Pons (tissue), 1 donor: Measurements from ENCODE around the gene SURF4.

ENCODE experiments used
- DNase-seq: peaks from one replicate; pipeline ENCODE4 v3.0.0-alpha.2; 2016; ENCODE audit warnings: low spot score

The SURF4 gene

DNA sequence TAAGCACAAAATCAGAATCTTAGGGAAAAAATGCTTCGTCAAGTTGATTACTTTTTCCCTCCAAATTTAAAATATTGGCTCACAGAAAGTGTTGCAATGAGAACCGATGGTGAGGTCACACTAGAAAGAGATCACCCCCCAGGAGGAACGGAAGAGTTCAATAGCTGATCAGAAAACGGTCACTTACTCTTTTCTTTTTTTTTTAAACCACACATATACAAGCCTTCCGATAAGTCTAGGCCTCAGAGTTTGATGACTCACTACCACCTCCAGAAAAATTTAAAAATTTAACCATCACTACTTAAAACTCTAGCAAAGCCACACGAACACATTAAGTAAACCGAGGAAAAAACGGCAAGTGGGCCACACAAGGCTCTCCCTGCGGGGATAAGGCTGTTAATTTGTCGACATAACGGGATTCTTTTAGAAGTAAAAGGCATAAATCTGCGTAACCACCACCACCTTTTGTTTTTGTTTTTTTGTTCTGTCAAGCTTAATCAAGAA, 1.2 kb downstream of the SURF4 start:
- DNase-seq, result no peak

DNA sequence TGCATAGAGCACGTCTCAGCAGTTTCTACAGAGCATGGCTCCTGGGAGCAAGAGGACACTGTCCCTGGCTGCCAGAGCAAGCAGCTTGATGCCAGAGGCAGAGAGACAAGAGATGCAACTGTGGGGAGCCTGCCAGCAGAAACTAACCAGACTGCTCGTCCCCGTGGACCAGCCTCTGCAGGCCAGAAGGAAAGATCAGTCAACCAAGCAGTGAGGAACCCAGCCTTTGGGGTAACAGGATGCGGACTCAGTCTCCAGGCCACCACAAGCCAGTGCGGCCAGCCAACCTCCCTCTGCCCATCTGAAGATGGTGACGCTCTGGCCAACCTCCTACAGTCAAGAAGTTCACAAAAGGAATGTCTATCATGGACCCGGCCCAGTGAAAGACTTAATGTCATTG, 3.7 kb downstream of the SURF4 start:
- DNase-seq, result no peak

- no peak for DNase-seq
Measured at GRCh38 chr9:133371261-133371711, 4.6 kb downstream of the SURF4 start.

- DNase-seq, result no peak
Measured at GRCh38 chr9:133370685-133371084, 5.2 kb downstream of the SURF4 start.

DNA sequence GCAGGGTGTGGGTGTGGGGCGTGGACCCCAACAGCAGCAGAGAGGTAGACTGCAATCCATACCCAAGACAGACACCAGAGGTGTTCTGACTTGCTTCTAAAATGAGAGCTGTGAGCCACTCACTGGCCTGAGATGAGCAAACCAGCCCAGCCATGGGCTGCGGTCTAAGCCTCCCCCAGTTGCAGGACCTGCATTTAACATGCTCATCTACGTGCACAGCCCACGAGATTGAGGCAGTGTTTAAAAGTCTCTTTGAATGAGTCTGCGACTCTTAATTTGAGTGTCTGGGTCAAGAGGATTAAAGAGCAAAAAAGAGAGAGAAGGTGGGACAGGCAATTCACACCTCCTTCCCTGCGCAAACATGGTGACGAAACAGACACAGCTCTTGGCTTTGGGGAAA, 5.9 kb downstream of the SURF4 start:
- DNase-seq, result no peak

GRCh38 chr9:133369422-133369821, 6.4 kb downstream of the SURF4 start:
- no peak for DNase-seq

DNA sequence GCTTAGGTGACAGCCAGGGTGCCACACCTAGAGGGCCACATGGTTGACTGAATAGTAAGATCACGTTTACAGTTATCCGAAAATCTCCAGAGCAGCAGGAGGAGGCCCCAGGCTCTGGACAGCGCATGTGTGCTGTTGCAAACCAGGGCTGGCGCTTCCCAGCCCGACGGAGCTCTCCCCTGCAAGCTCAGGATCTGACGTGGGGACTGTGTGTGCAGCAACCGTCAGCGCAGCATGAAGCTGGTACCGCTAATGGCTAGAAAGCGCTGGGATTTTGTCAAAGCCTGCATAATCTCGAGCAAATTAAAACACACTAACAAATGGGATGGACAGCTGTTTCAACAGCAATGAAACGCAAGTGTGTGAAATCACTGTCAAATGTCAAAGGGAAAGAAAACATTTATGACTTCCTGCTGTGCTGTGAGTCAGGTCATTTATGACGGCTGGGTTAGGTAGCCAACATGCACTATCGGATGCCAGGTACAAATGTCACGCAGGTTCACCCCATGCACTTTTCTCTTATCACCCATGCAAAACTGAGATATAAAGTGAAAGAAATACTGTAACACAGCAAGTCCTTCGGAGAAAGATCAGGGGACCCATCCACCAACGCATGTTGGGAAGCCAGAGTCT, 7.5 kb downstream of the SURF4 start:
- no peak for DNase-seq

- DNase-seq, result no peak
Measured at GRCh38 chr9:133367778-133368177, 8.1 kb downstream of the SURF4 start.

DNA sequence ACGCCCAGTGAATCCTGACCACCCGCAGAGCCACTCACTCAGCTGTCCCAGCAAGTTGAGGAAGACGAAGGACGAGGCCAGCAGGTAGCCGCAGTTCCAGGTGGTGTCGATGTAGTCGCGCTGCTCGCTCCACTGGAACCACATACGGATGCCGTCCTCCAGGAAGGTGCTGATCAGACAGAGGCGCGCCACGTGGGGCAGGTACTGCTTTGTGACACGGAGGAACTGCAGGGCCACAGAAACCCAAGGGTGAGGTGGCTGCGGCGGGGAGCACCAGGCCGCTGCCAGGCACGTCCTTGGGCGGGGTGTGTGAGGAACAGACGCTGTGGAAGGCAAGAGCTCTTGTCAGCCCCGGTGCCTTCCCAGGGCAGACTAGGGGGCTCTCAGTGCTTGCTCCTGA, 8.6 kb downstream of the SURF4 start:
- no peak for DNase-seq

- no peak for DNase-seq
Measured at GRCh38 chr9:133366435-133366834, 9.4 kb downstream of the SURF4 start.

GRCh38 chr9:133362359-133363044, 13.4 kb downstream of the SURF4 start:
- no peak for DNase-seq

GRCh38 chr9:133361507-133362092, 14.3 kb downstream of the SURF4 start:
- DNase-seq, result no peak

- no peak for DNase-seq
Measured at GRCh38 chr9:133360400-133361393, 15.2 kb downstream of the SURF4 start.

GRCh38 chr9:133359399-133360175, 16.3 kb downstream of the SURF4 start:
- DNase-seq, result no peak

- no peak for DNase-seq
Measured at GRCh38 chr9:133357656-133358055, 18.2 kb downstream of the SURF4 start.

- peak; percentile 59 for DNase-seq
Measured at GRCh38 chr9:133356391-133357091, 19.3 kb downstream of the SURF4 start, which contains the start of the genes SURF1 and SURF2. Gene SURF1, minus strand, starts transcription at chr9:133356487. Its CDS starts 34 bp downstream, at chr9:133356453. Gene SURF2, plus strand, starts transcription at chr9:133356550. Its CDS starts 43 bp downstream, at chr9:133356593.

DNA sequence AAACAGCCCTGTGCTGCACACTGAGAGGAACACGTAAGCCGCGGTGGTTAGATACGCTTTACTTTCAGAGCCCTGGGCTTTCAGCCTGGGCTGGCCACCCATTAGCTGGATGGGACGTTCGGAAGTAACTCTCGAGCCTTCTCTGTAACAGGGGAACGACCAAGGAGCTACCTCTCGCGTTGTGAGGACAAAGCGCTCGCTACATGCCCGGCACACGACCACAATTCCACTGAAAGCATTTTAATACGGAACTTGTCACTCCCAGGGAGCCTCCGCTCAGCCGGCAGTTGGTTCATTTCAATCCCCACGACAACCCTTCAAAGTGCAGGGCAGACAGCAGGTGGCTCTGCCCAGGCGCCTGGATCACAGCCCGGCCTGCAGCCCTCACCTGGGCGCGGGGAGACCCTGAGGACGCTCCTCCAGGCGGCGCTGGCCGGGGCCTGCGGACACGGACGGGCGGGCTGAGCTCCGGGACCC, 19.9 kb downstream of the SURF4 start:
- DNase-seq, result no peak

- DNase-seq, result no peak
Measured at GRCh38 chr9:133354766-133355165, 21.1 kb downstream of the SURF4 start.

- no peak for DNase-seq
Measured at GRCh38 chr9:133353548-133353947, 22.3 kb downstream of the SURF4 start.
